GM18508 (cell line): Measurements from ENCODE around the gene LRRC4.

ENCODE experiments used
- ATAC-seq: cut with Tn5 transposase; IDR thresholded peaks from one replicate; pipeline ENCODE4 v1.9.1; 2021; ENCODE audit warnings: moderate number of reproducible peaks; ENCODE audit not compliant: insufficient read depth, unreplicated experiment

The LRRC4 gene

GRCh38 chr7:128060018-128060417 is 28.8 kb upstream of the LRRC4 start:
- no peak for ATAC-seq

- ATAC-seq, result no peak
These were observed 28.1 kb upstream of the LRRC4 start for GRCh38 chr7:128059143-128059988.

GRCh38 chr7:128057909-128058308 is 26.7 kb upstream of the LRRC4 start:
- no peak for ATAC-seq

GRCh38 chr7:128056901-128057300 is 25.7 kb upstream of the LRRC4 start:
- ATAC-seq, result no peak

GRCh38 chr7:128055637-128056036 is 24.4 kb upstream of the LRRC4 start:
- ATAC-seq, result no peak

- ATAC-seq, result no peak
These were observed 23.3 kb upstream of the LRRC4 start for GRCh38 chr7:128054511-128054910.

- no peak for ATAC-seq
These were observed 22.8 kb upstream of the LRRC4 start for GRCh38 chr7:128053991-128054390.

- ATAC-seq, result no peak
These were observed 21.8 kb upstream of the LRRC4 start for GRCh38 chr7:128053023-128053422.

GRCh38 chr7:128052404-128052803 is 21.2 kb upstream of the LRRC4 start:
- ATAC-seq, result no peak

GRCh38 chr7:128045766-128046165 is 14.5 kb upstream of the LRRC4 start:
- no peak for ATAC-seq

- no peak for ATAC-seq
These were observed 13.9 kb upstream of the LRRC4 start for GRCh38 chr7:128045158-128045557.

- no peak for ATAC-seq
These were observed 12.8 kb upstream of the LRRC4 start for GRCh38 chr7:128044064-128044463.

- ATAC-seq, result no peak
These were observed 10.8 kb upstream of the LRRC4 start for GRCh38 chr7:128042012-128042411.

GRCh38 chr7:128041203-128041602 is 10.0 kb upstream of the LRRC4 start:
- no peak for ATAC-seq

GRCh38 chr7:128040205-128040604 is 9.0 kb upstream of the LRRC4 start:
- ATAC-seq, result no peak

- no peak for ATAC-seq
These were observed 8.3 kb upstream of the LRRC4 start for GRCh38 chr7:128039544-128039953.

GRCh38 chr7:128037880-128038619 is 6.8 kb upstream of the LRRC4 start:
- ATAC-seq, result no peak

- no peak for ATAC-seq
These were observed 5.8 kb upstream of the LRRC4 start for GRCh38 chr7:128037081-128037480.

- ATAC-seq, result no peak
These were observed 5.1 kb upstream of the LRRC4 start for GRCh38 chr7:128036226-128036940.

- ATAC-seq, result no peak
These were observed 4.5 kb upstream of the LRRC4 start for GRCh38 chr7:128035712-128036111.

GRCh38 chr7:128034825-128035224 is 3.6 kb upstream of the LRRC4 start:
- ATAC-seq, result no peak
